Urinary bladder (tissue), 4 donors: ENCODE measurements around the gene DDIT3. TPM values are rescaled to one million over a fixed set of nuclear protein-coding genes. Genes with fewer than 3 reads are reported as not detected.
"Not testable (repeated sequence)": the region's sequence is repeated elsewhere in the genome, so short reads cannot be mapped to it uniquely, and the experiment has no call there.

ENCODE experiments used
- DNase-seq: peaks from one replicate; pipeline ENCODE4 v3.0.0-alpha.2; 2015; ENCODE audit errors: extremely low spot score
- H3K27ac ChIP-seq: one replicate; pipeline ENCODE4 v1.5.1; 2013; ENCODE audit warnings: low read depth, mild to moderate bottlenecking, moderate library complexity
- H3K36me3 ChIP-seq: one replicate; pipeline ENCODE4 v1.6.1; 2013; ENCODE audit warnings: mild to moderate bottlenecking, moderate library complexity; ENCODE audit not compliant: insufficient read depth
- H3K4me1 ChIP-seq: one replicate; pipeline ENCODE4 v1.6.1; 2013; ENCODE audit warnings: mild to moderate bottlenecking, moderate library complexity; ENCODE audit not compliant: insufficient read depth
- H3K4me3 ChIP-seq: one replicate; pipeline ENCODE4 v1.5.1; 2013; ENCODE audit warnings: low read depth, low read length
- WGBS: extraction: QIAGEN DNeasy Blood & Tissue Kit; methylation state at CpG from one replicate; pipeline ENCODE4 v1.1.7; 2013; 5-methylcytosine and 5-hydroxymethylcytosine counted together
- polyA plus RNA-seq: library from polyadenylated mRNA; stranded (reverse); fragments of 200-250 nt; gene quantifications from one replicate; pipeline ENCODE4 v1.2.3, GENCODE V29; 2013
- total RNA-seq: library from RNA; depleted of rRNA; stranded (reverse); fragments of >200 nt; gene quantifications from one replicate; pipeline ENCODE4 v1.2.3, GENCODE V29; 2014
- donor health status: healthy with polysubstance abuse.
- donor health status: healthy.

Gene DDIT3
- total and polyA plus RNA-seq, 2 donors: 15.4 to 58.0 TPM

DNA sequence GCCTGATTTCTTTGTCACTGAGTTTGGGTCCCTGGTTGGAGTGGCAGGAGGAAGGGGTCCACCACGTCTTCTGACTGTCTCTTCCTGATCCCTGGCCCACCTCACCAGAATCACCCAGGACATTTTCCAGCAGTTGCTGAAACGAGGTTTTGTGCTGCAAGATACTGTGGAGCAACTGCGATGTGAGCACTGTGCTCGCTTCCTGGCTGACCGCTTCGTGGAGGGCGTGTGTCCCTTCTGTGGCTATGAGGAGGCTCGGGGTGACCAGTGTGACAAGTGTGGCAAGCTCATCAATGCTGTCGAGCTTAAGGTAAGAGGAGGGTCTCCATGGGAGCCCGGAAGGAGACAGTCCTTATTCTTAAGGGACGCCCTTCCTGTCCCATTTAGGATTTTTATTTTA lies 20.1 kb downstream of the DDIT3 start:
- Histone ChIP-seq H3K36me3 (peaks cover 1% of the 10 kb centered on the region), H3K4me3 (no peak overlapping the region), H3K27ac (no peak overlapping the region), H3K4me1 (no peaks in the 10 kb centered on the region)
- 96% methylated on average over 11 of the region's 11 CpGs for WGBS
- DNase-seq: no peak

DNA sequence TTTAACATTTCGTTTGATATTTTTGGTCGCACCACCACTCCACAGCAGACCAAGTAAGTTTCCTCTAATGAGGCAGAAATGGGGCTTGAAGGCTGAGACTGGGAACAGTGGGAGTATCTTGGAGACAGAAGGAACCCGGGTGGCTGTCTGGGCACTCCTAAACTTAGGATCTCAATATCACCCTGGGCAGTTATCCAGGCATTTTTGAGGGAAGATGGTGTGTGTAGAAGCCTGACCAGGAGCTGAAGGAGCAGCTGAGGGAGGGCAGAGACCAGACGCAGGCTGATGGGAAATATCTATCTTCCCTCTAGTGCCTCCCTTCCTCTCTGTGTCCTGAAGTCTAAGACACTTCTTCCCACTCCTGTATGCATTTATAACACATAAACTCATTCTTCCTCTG lies 21.7 kb downstream of the DDIT3 start:
- H3K4me3 ChIP-seq: no peak overlapping the region
- H3K27ac ChIP-seq: no peak overlapping the region
- H3K4me1 ChIP-seq: no peaks in the 10 kb centered on the region
- peaks cover 1% of the 10 kb centered on the region for H3K36me3 ChIP-seq
- DNase-seq: no peak
- WGBS: 92% methylated on average over 4 of the region's 4 CpGs

DNA sequence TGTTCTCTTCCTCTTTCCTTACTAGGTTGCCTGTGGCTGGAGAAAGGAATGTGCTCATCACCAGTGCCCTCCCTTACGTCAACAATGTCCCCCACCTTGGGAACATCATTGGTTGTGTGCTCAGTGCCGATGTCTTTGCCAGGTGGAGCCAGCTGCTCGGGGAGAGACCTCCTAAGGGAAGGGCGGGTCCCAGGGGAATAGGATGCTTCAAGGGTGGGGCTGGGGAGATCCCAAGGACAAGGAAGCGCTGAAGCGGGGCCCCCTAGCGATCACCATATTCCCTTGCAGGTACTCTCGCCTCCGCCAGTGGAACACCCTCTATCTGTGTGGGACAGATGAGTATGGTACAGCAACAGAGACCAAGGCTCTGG lies 22.2 kb downstream of the DDIT3 start:
- Histone ChIP-seq H3K4me3 (no peak overlapping the region), H3K36me3 (peaks cover 1% of the 10 kb centered on the region), H3K27ac (no peak overlapping the region), H3K4me1 (no peaks in the 10 kb centered on the region)
- 81% methylated on average over 9 of the region's 9 CpGs for WGBS
- no peak for DNase-seq

DNA sequence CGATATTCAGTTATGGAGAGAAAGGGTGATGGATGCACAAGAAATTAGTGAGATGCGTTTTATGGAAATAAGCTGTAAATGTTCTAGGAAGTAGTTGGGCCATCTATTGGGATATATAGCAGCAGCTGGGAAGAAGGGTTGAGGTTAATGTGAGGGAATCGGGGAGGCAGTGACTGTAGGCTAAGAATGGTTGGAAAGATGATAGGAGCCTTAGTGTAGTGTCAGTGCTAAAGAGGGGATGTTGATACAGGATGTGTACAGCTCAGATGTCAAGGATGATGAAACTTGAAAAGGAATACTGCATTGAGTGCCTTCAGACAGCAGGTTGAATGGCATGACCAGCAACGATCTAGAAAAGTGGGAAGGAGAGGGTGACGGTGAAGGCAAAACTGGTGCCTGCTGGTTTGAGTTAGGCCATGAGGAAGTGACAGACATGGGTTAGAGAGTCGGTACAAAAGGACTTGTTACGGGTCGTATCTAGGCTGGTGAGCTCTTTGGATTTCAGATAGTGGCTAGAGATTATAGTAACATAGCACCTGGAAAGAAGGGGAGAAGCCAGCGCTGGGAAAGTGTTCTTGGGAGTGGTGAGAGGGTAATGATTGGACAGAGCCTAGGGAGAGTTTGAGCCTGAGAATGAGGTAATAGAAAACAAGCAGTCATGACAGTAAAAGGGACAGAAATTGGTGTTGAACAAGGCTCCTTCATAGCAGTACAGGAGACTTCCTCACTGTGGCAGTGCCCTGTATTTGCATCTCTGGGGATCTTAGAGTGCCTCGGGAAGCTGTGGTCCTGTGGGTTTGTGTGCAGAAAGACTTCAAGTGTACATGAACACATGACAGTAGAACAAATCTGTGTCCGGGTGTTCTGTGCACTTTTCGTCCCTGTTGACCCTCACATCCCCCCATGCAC lies 22.8 kb downstream of the DDIT3 start:
- peaks cover 3% of the 10 kb centered on the region for H3K36me3 ChIP-seq

DNA sequence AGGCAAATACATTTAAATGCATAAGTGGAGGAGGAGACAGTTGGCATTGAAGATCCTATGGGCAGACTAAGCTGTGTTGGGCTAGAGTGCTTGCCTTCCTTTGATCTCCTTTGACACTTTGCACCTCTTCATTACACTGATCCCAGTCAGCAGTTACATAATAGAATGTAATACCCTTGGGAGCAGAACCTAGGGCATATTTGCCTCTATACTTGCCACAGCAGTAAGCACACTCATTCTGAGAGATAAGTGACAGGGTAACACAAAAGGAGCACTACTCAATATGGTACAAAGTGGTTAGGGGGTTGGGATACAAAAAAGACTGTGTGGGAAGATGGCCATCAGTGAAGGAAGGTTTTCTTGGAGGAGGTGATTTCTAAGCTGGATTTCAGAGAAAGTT lies 23.5 kb downstream of the DDIT3 start:
- H3K27ac ChIP-seq: no peak overlapping the region
- H3K36me3 ChIP-seq: peaks cover 2% of the 10 kb centered on the region
- no peaks in the 10 kb centered on the region for H3K4me1 ChIP-seq
- DNase-seq: no peak
- no peak overlapping the region for H3K4me3 ChIP-seq

More for the DNA sequence above, 22.8 kb downstream of the DDIT3 start:
- 93% methylated on average over 12 of the region's 12 CpGs for WGBS
- Histone ChIP-seq H3K4me3 (no peak overlapping the region), H3K27ac (no peak overlapping the region), H3K4me1 (no peaks in the 10 kb centered on the region)
- DNase-seq: no peak

DNA sequence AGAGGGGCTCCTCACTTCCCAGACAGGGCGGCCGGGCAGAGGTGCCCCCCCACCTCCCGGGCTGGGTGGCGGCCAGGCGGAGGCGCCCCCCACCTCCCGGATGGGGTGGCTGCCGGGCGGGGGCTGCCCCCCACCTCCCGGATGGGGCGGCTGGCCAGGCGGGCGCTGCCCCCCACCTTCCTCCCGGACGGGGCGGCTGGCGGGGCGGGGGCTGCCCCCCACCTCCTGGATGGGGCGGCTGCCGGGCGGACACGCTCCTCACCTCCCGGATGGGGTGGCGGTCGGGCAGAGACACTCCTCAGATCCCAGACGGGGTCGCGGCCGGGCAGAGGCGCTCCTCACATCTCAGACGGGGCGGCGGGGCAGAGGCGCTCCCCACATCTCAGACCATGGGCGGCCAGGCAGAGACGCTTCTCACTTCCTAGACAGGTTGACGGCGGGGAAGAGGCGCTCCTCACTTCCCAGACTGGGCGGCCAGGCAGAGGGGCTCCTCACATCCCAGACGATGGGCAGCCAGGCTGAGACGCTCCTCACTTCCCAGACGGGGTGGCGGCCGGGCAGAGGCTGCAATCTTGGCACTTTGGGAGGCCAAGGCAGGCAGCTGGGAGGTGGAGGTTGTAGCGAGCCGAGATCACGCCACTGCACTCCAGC lies 25.1 kb downstream of the DDIT3 start:
- H3K36me3 ChIP-seq, H3K4me3 ChIP-seq, H3K4me1 ChIP-seq, DNase-seq, H3K27ac ChIP-seq: not testable (repeated sequence)
- 95% methylated on average over 46 of the region's 48 CpGs for WGBS

DNA sequence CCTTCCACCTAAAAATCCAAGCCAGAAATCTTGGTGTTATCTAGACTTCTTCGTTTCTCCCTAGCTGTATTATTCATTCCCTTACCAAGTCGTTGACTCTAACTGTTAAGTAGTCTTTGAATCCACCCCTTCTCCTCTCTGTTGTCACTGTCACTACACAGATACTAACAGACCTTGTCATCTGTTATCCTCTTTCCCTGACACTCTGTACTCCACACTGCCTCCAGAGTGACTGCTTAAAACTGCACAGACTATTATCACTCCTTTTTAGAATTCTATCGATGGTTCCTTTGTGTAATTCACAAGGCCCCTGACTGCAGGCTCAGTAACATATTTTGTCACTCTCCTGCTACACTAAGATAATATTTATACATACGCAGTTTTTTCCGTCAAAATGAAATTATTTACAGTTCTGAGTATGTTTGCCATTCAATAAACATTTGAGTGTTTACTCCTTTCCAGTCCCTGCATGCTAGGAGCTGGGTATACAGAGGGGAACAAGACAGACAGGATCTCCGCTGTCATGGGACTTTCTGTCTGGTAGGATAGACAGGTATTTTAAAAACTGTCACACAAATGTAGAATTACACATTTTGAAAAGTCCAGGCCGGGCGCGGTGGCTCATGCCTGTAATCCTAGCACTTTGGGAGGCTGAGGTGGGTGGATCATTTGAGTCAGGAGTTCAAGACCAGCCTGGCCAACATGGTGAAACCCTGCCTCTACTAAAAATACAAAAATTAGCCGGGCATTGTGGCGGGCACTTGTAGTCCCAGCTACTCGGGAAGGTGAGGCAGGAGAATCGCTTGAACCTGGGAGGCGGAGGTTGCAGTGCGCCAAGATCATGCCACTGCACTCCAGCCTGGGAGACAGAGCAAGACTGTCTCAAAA lies 28.7 kb downstream of the DDIT3 start:
- peaks cover 7% of the 10 kb centered on the region for H3K36me3 ChIP-seq
- H3K27ac ChIP-seq: no peak overlapping the region
- H3K4me3 ChIP-seq: no peak overlapping the region
- 93% methylated on average over 15 of the region's 15 CpGs for WGBS
- peaks cover 2% of the 10 kb centered on the region for H3K4me1 ChIP-seq
- no peak for DNase-seq

DNA sequence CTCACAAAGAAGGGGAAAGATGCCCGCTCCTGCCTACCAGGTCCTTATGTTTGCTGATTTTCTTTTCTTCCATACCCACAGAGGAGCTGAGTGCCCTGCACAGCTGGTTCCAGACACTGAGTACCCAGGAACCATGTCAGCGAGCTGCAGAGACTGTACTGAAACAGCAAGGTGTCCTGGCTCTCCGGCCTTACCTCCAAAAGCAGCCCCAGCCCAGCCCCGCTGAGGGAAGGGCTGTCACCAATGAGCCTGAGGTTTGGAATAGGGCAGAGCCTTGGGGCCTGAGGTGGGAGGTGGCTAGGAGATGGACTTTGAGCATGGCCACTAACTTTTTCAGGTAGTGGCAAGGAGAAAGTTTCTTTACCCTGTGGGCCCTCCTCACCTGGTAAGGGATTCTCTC lies 30.2 kb downstream of the DDIT3 start:
- WGBS: 98% methylated on average over 4 of the region's 4 CpGs
- no peak overlapping the region for H3K4me3 ChIP-seq
- no peak for DNase-seq

DNA sequence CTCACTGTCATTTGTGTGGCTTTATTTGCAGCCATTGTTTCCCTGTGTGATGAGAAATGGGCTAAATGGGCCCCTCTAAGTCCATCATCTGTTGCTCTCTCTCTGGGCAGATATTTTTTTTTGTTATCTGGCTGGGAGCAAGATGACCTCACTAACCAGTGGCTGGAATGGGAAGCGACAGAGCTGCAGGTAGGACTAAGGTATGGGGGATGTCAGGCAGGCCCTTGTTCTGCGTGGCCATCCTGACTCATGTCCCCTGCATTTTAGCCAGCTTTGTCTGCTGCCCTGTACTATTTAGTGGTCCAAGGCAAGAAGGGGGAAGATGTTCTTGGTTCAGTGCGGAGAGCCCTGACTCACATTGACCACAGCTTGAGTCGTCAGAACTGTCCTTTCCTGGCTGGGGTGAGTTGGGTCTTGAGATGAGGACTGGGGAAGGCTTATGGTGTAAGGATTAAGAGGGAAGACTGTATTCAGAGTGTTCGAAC lies 31.1 kb downstream of the DDIT3 start:
- WGBS: 89% methylated on average over 5 of the region's 5 CpGs
- no peak overlapping the region for H3K4me3 ChIP-seq
- H3K4me1 ChIP-seq: peaks cover 2% of the 10 kb centered on the region
- H3K27ac ChIP-seq: no peak overlapping the region
- H3K36me3 ChIP-seq: peaks cover 7% of the 10 kb centered on the region
- no peak for DNase-seq

More for the DNA sequence above, 30.2 kb downstream of the DDIT3 start:
- H3K27ac ChIP-seq: no peak overlapping the region
- H3K36me3 ChIP-seq: peaks cover 7% of the 10 kb centered on the region
- H3K4me1 ChIP-seq: peaks cover 2% of the 10 kb centered on the region

DNA sequence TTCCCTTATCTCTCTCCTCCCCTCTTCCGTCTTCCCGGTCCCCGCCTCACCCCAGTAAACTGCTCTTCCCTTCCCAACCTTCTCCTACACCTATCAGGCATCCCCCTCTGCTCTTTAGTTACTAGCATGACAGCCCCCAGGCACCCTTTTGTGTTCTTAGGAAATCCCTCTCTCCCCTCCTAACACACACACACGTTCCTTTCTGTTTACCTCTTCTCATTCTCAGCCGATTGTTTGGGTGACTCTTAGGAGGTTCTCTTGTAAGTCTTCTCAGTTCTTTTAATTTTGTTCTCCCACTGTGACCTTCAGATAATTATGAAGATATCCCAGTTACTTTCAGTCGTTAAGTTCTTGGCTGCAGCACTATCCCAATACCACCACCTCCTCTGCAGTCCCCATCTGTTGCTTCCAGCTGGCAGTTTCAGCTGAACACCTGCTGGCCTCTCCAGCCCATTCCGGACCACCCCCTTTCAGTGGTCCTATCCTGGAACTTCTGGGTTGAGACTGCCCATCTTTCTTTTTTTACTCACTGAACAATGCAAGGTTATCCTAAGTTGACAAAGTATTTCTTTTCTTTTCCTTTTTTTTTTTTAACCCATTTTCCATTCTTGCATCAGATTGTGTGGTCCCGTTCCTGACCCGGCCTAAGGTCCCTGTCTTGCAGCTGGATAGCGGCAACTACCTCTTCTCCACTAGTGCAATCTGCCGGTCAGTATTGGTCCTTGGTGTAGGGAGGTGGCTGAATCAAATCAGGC lies 31.7 kb downstream of the DDIT3 start:
- no peak for DNase-seq
- Histone ChIP-seq H3K4me3 (peak overlapping the region; percentile 97), H3K4me1 (peaks cover 2% of the 10 kb centered on the region), H3K36me3 (peaks cover 7% of the 10 kb centered on the region), H3K27ac (no peak overlapping the region)
- WGBS: 30% methylated on average over 11 of the region's 11 CpGs

DNA sequence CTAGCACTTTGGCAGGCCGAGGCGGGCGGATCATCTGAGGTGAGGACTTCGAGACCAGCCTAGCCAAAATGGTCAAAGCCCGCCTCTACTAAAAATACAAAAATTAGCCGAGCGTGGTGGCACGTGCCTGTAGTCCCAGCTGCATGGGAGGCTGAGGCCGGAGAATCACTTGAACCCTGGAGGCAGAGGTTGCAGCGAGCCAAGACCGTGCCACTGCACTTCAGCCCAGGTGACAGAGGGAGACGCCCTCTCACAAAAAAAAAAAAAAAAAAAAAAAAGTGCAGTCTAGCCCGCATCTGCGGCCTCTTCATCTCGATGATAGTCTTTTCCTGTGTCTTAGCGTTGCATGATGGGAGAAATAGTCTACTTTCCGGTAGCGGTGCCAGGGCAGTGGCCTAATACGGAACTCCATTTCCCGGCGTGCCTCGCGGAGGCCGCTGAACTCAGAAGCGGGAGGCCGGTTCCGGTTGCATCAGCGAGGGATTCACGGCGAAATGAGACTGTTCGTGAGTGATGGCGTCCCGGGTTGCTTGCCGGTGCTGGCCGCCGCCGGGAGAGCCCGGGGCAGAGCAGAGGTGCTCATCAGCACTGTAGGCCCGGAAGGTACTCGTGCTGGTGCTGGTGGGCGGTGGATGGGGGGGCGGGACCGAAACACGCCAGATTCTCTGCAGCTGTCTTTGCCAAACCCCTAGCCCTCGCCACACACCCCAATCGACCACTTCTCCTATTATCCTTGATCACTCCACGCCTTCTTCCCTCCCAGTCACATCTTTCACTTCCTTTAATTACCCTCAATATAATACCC lies 32.5 kb downstream of the DDIT3 start, which contains the start of gene MARS1:
Gene MARS1, plus strand, starts transcription at position 472 of the 805 bp plus-strand sequence. Its CDS starts 23 bp downstream, at position 495.
- Histone ChIP-seq H3K36me3 (peaks cover 6% of the 10 kb centered on the region), H3K4me3 (peak within 1 kb of the TSS; percentile 97), H3K4me1 (peaks cover 2% of the 10 kb centered on the region), H3K27ac (peak within 1 kb of the TSS; percentile 78)
- WGBS: 6% methylated on average over 47 of the region's 47 CpGs
- DNase-seq: peak; percentile 91

DNA sequence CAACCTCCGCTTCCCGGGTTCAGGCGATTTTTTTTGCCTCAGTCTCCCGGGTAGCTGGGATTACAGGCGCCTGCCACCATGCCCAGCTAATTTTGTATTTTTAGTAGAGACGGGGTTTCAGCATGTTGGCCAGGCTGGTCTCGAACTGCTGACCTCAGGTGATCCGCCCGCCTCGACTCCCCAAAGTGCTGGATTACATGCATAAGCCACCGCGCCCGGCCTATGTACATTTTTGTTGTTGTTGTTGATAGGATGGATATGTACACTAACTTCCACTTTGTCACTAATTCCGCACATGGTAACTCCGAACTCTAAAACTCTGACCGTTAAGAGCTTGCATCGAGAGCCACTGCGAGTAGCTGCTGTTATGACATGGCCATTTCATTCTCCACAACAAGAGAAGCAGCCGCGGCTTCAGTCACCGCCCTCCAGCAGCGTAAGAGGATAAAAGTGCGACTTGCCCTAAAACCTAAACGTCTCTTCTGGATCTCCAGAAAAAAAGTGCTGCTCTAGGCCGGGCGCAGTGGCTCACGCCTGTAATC lies 33.2 kb downstream of the DDIT3 start:
- H3K27ac ChIP-seq: no peak overlapping the region
- no peak overlapping the region for H3K4me3 ChIP-seq
- no peak for DNase-seq
- peaks cover 5% of the 10 kb centered on the region for H3K36me3 ChIP-seq
- WGBS: 87% methylated on average over 27 of the region's 27 CpGs
- peaks cover 2% of the 10 kb centered on the region for H3K4me1 ChIP-seq
